Epithelial cell of prostate (primary cell): ENCODE results near the gene GDF7.
A peak's percentile ranks its signal among the peaks of the same experiment; 100 is the strongest.

Source experiments
- DNase-seq: peaks from one replicate; pipeline ENCODE4 v3.0.0-alpha.2; 2011; ENCODE audit warnings: low read depth, low spot score
- H3K27ac ChIP-seq: fragments of 450-650 bp; 2 replicates; pipeline ENCODE4 v1.5.1; 2017; ENCODE audit warnings: mild to moderate bottlenecking

The GDF7 gene

GRCh38 chr2:20657522-20658235 is 9.3 kb upstream of the GDF7 start:
- DNase-seq: no peak
- H3K27ac ChIP-seq: no peak overlapping the region

- peak; percentile 75 for DNase-seq
- H3K27ac ChIP-seq: peak overlapping the region; percentile 65
Observed at GRCh38 chr2:20660506-20661420, 6.2 kb upstream of the GDF7 start.

GRCh38 chr2:20661421-20662307 is 5.3 kb upstream of the GDF7 start:
- DNase-seq: no peak

GRCh38 chr2:20662308-20662937 is 4.5 kb upstream of the GDF7 start:
- DNase-seq: no peak
- H3K27ac ChIP-seq: no peak overlapping the region

More at GRCh38 chr2:20661421-20662307, 5.3 kb upstream of the GDF7 start:
- peak overlapping the region; percentile 65 for H3K27ac ChIP-seq

GRCh38 chr2:20663196-20664070 is 3.5 kb upstream of the GDF7 start:
- DNase-seq: no peak
- H3K27ac ChIP-seq: no peak overlapping the region

GRCh38 chr2:20664071-20664390 is 2.9 kb upstream of the GDF7 start:
- no peak for DNase-seq
- H3K27ac ChIP-seq: no peak overlapping the region

- H3K27ac ChIP-seq: no peak overlapping the region
- DNase-seq: no peak
Observed at GRCh38 chr2:20664431-20665242, 2.3 kb upstream of the GDF7 start.

- DNase-seq: no peak
- H3K27ac ChIP-seq: no peak overlapping the region
Observed at GRCh38 chr2:20665243-20666004, 1.5 kb upstream of the GDF7 start.

- DNase-seq: no peak
- H3K27ac ChIP-seq: no peak overlapping the region
Observed at GRCh38 chr2:20666005-20666303, 990 bp upstream of the GDF7 start.

- H3K27ac ChIP-seq: no peak overlapping the region
- DNase-seq: no peak
Observed at GRCh38 chr2:20667151-20667530, 197 bp downstream of the GDF7 start.

- DNase-seq: no peak
- H3K27ac ChIP-seq: no peak overlapping the region
Observed at GRCh38 chr2:20667531-20668401, 822 bp downstream of the GDF7 start.

GRCh38 chr2:20668451-20668850 is 1.5 kb downstream of the GDF7 start:
- no peak for DNase-seq
- no peak overlapping the region for H3K27ac ChIP-seq

- no peak for DNase-seq
- no peak overlapping the region for H3K27ac ChIP-seq
Observed at GRCh38 chr2:20668871-20669475, 2.0 kb downstream of the GDF7 start.

- no peak overlapping the region for H3K27ac ChIP-seq
- DNase-seq: no peak
Observed at GRCh38 chr2:20669562-20670314, 2.8 kb downstream of the GDF7 start.

GRCh38 chr2:20670315-20671035 is 3.5 kb downstream of the GDF7 start:
- no peak for DNase-seq
- H3K27ac ChIP-seq: no peak overlapping the region
